Neural progenitor cell (in vitro differentiated cells): ENCODE data around the gene CD28. TPM values are rescaled to one million over a fixed set of nuclear protein-coding genes. Genes with fewer than 3 reads are reported as not detected.
A peak's percentile ranks its signal among the peaks of the same experiment; 100 is the strongest.

ENCODE experiments used
- DNase-seq: peaks from one replicate; pipeline ENCODE4 v3.0.0-alpha.2; 2016; ENCODE audit warnings: low spot score
- H2AFZ ChIP-seq: fragments of 200-600 bp; sonication (generic); replicated peaks from 2 replicates; pipeline ENCODE4 v1.6.1; 2016; ENCODE audit warnings: antibody characterized with exemption
- H3F3A ChIP-seq: fragments of 200-600 bp; sonication (generic); 2 replicates; pipeline ENCODE4 v1.6.1; 2016; ENCODE audit warnings: antibody characterized with exemption, low read depth
- H3K27ac ChIP-seq: fragments of 200-600 bp; sonication (generic); 2 replicates; pipeline ENCODE4 v1.5.1; 2016; ENCODE audit warnings: mild to moderate bottlenecking
- H3K27me3 ChIP-seq: fragments of 200-600 bp; sonication (generic); 2 replicates; pipeline ENCODE4 v1.6.1; 2016; ENCODE audit warnings: mild to moderate bottlenecking, moderate library complexity
- H3K36me3 ChIP-seq: fragments of 200-600 bp; sonication (generic); 2 replicates; pipeline ENCODE4 v1.5.1; 2016
- H3K4me1 ChIP-seq: fragments of 200-600 bp; sonication (generic); 2 replicates; pipeline ENCODE4 v1.6.1; 2016; ENCODE audit warnings: mixed run types
- H3K4me2 ChIP-seq: fragments of 200-600 bp; sonication (generic); 2 replicates; pipeline ENCODE4 v1.6.1; 2016
- H3K4me3 ChIP-seq: fragments of 200-600 bp; sonication (generic); 2 replicates; pipeline ENCODE4 v1.5.1; 2016
- H3K79me2 ChIP-seq: fragments of 200-600 bp; sonication (generic); 2 replicates; pipeline ENCODE4 v1.6.1; 2016; ENCODE audit warnings: low read depth
- H3K9ac ChIP-seq: fragments of 200-600 bp; sonication (generic); 2 replicates; pipeline ENCODE4 v1.6.1; 2016
- H3K9me3 ChIP-seq: fragments of 200-600 bp; sonication (generic); 2 replicates; pipeline ENCODE4 v1.5.1; 2016; ENCODE audit warnings: low read depth
- H4K20me1 ChIP-seq: fragments of 200-600 bp; sonication (generic); 2 replicates; pipeline ENCODE4 v1.6.1; 2016; ENCODE audit warnings: low read depth
- H3K27ac Mint-ChIP-seq: 3 replicates; pipeline ENCODE4 v1.8.0; 2021; ENCODE audit warnings: mixed read lengths
- H3K27me3 Mint-ChIP-seq: 2 replicates; pipeline ENCODE4 v1.8.0; 2022; ENCODE audit warnings: low read depth, mild to moderate bottlenecking, inconsistent platforms, moderate library complexity, mixed read lengths; ENCODE audit not compliant: insufficient read depth
- H3K36me3 Mint-ChIP-seq: 3 replicates; pipeline ENCODE4 v1.8.0; 2021; ENCODE audit warnings: mixed read lengths
- H3K4me1 Mint-ChIP-seq: 3 replicates; pipeline ENCODE4 v1.8.0; 2021; ENCODE audit warnings: mixed read lengths
- H3K4me3 Mint-ChIP-seq: 3 replicates; pipeline ENCODE4 v1.8.0; 2021; ENCODE audit warnings: mild to moderate bottlenecking, moderate library complexity, mixed read lengths
- H3K9me3 Mint-ChIP-seq: 3 replicates; pipeline ENCODE4 v1.8.0; 2020; ENCODE audit warnings: mixed read lengths
- EZH2 ChIP-seq: fragments of 200-600 bp; sonication (generic); IDR thresholded peaks from 2 replicates; pipeline ENCODE4 v1.6.1; 2017; ENCODE audit warnings: antibody characterized with exemption, mild to moderate bottlenecking, moderate library complexity
- EZH2phosphoT487 ChIP-seq: fragments of 200-600 bp; sonication (generic); IDR thresholded peaks from 2 replicates; pipeline ENCODE4 v1.6.1; 2017; ENCODE audit warnings: antibody characterized with exemption
- total RNA-seq: library from RNA; depleted of rRNA; stranded (reverse); fragments of >200 nt; gene quantifications from 2 replicates; pipeline ENCODE4 v1.2.3, GENCODE V29; 2015; ENCODE audit warnings: low replicate concordance
- TF ChIP-seq, protein P1 (sequence below): fragments of 200-600 bp; sonication (generic); IDR thresholded peaks from 2 replicates; pipeline ENCODE4 v1.5.1; 2017; ENCODE audit warnings: antibody characterized with exemption, mild to moderate bottlenecking

The CD28 gene
- total RNA-seq, 1 donor from 2014 or later: not detected

DNA sequence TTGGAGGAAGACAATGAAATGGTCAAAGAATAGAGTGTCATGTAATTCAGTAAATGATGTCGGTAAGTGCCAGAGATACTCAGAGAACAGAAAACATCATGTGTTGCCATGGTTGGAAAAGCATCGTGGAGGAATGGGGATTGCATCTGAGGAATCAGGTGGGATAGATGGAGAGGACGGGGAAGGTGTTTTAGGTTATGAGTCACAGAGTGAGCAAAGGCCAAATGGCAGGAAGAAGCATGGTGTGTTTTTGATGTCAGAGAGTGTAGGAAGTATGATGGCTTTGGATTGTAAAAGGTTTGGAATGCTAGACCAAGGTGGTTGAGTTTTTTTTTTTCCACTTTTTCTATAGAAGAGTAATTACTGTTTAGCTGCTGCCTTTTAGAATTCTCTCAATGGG is 27.5 kb upstream of the CD28 start:
- Histone ChIP-seq H3F3A (no peaks in the 10 kb centered on the region), H3K36me3 (no peaks in the 10 kb centered on the region), H3K4me2 (no peak overlapping the region), H4K20me1 (no peaks in the 10 kb centered on the region), H3K79me2 (no peaks in the 10 kb centered on the region), H3K4me3 (no peak overlapping the region), H3K27me3 (no peaks in the 10 kb centered on the region), H2AFZ (no peak overlapping the region), H3K9ac (no peak overlapping the region), H3K4me1 (no peaks in the 10 kb centered on the region), H3K9me3 (no peaks in the 10 kb centered on the region), H3K27ac (no peak overlapping the region)
- H3K4me3 Mint-ChIP-seq: no peak overlapping the region
- TF ChIP-seq, protein P1, sequence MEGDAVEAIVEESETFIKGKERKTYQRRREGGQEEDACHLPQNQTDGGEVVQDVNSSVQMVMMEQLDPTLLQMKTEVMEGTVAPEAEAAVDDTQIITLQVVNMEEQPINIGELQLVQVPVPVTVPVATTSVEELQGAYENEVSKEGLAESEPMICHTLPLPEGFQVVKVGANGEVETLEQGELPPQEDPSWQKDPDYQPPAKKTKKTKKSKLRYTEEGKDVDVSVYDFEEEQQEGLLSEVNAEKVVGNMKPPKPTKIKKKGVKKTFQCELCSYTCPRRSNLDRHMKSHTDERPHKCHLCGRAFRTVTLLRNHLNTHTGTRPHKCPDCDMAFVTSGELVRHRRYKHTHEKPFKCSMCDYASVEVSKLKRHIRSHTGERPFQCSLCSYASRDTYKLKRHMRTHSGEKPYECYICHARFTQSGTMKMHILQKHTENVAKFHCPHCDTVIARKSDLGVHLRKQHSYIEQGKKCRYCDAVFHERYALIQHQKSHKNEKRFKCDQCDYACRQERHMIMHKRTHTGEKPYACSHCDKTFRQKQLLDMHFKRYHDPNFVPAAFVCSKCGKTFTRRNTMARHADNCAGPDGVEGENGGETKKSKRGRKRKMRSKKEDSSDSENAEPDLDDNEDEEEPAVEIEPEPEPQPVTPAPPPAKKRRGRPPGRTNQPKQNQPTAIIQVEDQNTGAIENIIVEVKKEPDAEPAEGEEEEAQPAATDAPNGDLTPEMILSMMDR: no peak
- TF ChIP-seq EZH2phosphoT487: no peak
- peaks cover 2% of the 10 kb centered on the region for H3K36me3 Mint-ChIP-seq
- no peak overlapping the region for H3K27ac Mint-ChIP-seq
- H3K4me1 Mint-ChIP-seq: no peaks in the 10 kb centered on the region
- H3K9me3 Mint-ChIP-seq: peaks cover 3% of the 10 kb centered on the region
- no peak for DNase-seq
- peaks cover 11% of the 10 kb centered on the region for H3K27me3 Mint-ChIP-seq

DNA sequence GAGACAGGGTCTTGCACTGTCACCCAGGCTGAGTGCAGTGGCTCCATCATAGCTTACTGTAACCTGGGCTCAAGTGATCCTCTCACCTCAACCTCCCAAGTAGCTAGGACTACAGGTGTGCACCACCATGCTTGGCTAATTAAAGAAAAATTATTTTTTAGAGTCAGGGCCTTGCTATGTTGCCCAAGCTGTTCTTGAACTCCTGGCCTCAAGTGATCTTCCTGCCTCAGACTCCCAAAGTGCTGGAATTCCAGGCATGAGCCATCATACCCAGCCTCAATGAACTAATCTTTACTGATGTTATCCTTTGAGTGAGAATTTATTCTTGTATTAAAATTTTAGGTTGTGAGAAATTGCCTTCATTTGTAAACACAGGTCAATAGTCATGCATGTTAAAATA is 27.0 kb upstream of the CD28 start:
- Mint-ChIP-seq H3K9me3 (peaks cover 3% of the 10 kb centered on the region), H3K36me3 (peaks cover 2% of the 10 kb centered on the region), H3K27me3 (peaks cover 11% of the 10 kb centered on the region), H3K4me3 (no peak overlapping the region), H3K4me1 (no peaks in the 10 kb centered on the region), H3K27ac (no peak overlapping the region)
- no peak for DNase-seq
- no peaks in the 10 kb centered on the region for H4K20me1 ChIP-seq
- H3K9ac ChIP-seq: no peak overlapping the region
- TF ChIP-seq, protein P1: no peak
- TF ChIP-seq EZH2: no peak
- TF ChIP-seq EZH2phosphoT487: no peak
- no peaks in the 10 kb centered on the region for H3K4me1 ChIP-seq
- no peaks in the 10 kb centered on the region for H3K9me3 ChIP-seq
- H3K36me3 ChIP-seq: no peaks in the 10 kb centered on the region
- no peaks in the 10 kb centered on the region for H3F3A ChIP-seq
- no peak overlapping the region for H3K27ac ChIP-seq
- no peaks in the 10 kb centered on the region for H3K27me3 ChIP-seq
- H3K79me2 ChIP-seq: no peaks in the 10 kb centered on the region
- no peak overlapping the region for H3K4me3 ChIP-seq
- no peak overlapping the region for H2AFZ ChIP-seq
- H3K4me2 ChIP-seq: no peak overlapping the region

DNA sequence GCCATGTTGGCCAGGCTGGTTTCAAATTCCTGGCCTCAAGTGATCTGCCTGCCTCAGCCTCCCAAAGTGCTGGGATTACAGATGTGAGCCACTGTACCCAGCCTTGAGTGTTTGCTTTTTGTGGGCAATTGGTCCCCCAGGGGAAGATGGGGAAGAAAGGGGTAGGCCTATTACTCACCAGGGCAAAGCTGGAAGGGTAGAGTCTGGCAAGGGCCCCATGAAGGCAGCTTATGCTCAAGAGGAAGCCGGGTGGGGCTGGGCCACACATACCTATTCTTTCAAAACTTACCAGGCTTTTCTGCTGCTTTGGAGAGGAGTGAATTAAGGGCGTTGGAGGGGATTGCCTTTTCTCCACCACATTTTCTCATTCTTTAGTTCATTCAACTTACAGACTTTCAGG is 24.5 kb upstream of the CD28 start:
- H3K4me3 ChIP-seq: no peak overlapping the region
- no peaks in the 10 kb centered on the region for H3K4me1 ChIP-seq
- TF ChIP-seq, protein P1: no peak
- no peak for TF ChIP-seq EZH2phosphoT487
- no peak for TF ChIP-seq EZH2
- Mint-ChIP-seq H3K4me3 (no peak overlapping the region), H3K9me3 (peaks cover 3% of the 10 kb centered on the region), H3K27me3 (peaks cover 11% of the 10 kb centered on the region), H3K27ac (peak overlapping the region; percentile 31), H3K4me1 (no peaks in the 10 kb centered on the region), H3K36me3 (peaks cover 2% of the 10 kb centered on the region)
- H3K4me2 ChIP-seq: no peak overlapping the region
- H2AFZ ChIP-seq: no peak overlapping the region
- H3K27ac ChIP-seq: no peak overlapping the region
- H3K79me2 ChIP-seq: no peaks in the 10 kb centered on the region
- H4K20me1 ChIP-seq: no peaks in the 10 kb centered on the region
- no peaks in the 10 kb centered on the region for H3K27me3 ChIP-seq
- no peaks in the 10 kb centered on the region for H3K36me3 ChIP-seq
- DNase-seq: no peak
- no peak overlapping the region for H3K9ac ChIP-seq
- no peaks in the 10 kb centered on the region for H3K9me3 ChIP-seq
- H3F3A ChIP-seq: no peaks in the 10 kb centered on the region

DNA sequence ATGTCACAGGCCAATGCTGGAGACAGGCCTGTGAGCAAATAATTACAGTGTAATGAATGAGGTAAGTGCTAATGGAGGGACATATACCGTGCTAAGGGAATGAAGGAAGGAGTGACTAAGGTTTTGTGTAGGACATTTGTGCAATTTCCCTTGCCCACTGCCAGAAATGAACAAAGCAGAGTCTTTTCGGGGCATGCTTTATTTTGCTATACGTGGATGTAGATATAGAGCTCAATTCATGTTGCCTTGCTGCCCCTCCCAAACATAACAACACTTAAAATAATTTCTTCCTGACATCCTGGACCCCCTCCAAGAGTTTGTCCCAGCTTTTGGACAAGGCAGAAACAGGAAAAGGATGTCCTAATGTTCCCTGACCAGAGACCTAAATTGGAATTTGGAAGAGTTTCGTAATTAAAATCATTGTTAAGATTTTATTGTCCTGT is 23.7 kb upstream of the CD28 start:
- Histone ChIP-seq H3F3A (no peaks in the 10 kb centered on the region), H3K4me3 (no peak overlapping the region), H3K79me2 (no peaks in the 10 kb centered on the region), H3K9ac (no peak overlapping the region), H3K9me3 (no peaks in the 10 kb centered on the region), H3K36me3 (no peaks in the 10 kb centered on the region), H4K20me1 (no peaks in the 10 kb centered on the region), H2AFZ (no peak overlapping the region), H3K27ac (no peak overlapping the region), H3K27me3 (no peaks in the 10 kb centered on the region), H3K4me1 (no peaks in the 10 kb centered on the region), H3K4me2 (no peak overlapping the region)
- H3K27me3 Mint-ChIP-seq: peaks cover 11% of the 10 kb centered on the region
- TF ChIP-seq EZH2 (no peak), EZH2phosphoT487 (no peak)
- TF ChIP-seq, protein P1: no peak
- peaks cover 2% of the 10 kb centered on the region for H3K36me3 Mint-ChIP-seq
- no peaks in the 10 kb centered on the region for H3K4me1 Mint-ChIP-seq
- no peak for DNase-seq
- peaks cover 3% of the 10 kb centered on the region for H3K9me3 Mint-ChIP-seq
- H3K4me3 Mint-ChIP-seq: no peak overlapping the region
- H3K27ac Mint-ChIP-seq: no peak overlapping the region
